ENCODE measurements around the gene CLP1. TPM values are rescaled to one million over a fixed set of nuclear protein-coding genes. Genes with fewer than 3 reads are reported as not detected.

Gene CLP1
- total and polyA plus RNA-seq, 3 experiments from 2014 or later: 8.2 to 23.4 (median 22.4) TPM

DNA sequence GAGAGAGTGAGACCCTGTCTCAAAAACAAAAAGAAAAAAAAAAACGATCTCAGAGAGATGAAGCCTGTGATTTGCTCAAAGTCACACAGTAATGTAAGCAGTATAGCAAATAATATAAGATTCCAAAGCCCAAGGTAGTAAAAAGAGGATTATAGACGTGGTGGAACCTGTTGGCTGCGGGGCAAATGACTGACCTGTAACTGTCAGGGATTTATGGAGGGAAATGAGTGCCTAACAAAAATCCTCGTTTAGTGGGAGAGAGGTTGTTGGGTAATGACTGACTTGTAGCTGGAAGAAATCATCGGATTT is 723 bp upstream of the CLP1 start:
- no peaks in the 10 kb centered on the region for H3K27me3 Mint-ChIP-seq
- H3K9me3 Mint-ChIP-seq: no peaks in the 10 kb centered on the region
- Histone ChIP-seq H3K36me3 (ENCODE audit: insufficient read depth, low read length) (peaks cover 27% of the 10 kb centered on the region), H3K4me3 (ENCODE audit: low read length) (peak overlapping the region; percentile 95), H3K27me3 (ENCODE audit: insufficient read depth, low read length, poor library complexity, severe bottlenecking) (no peaks in the 10 kb centered on the region), H3K27ac (ENCODE audit: low read depth, low read length) (peak overlapping the region; percentile 92), H3K9me3 (ENCODE audit: low read length) (no peaks in the 10 kb centered on the region), H3K4me1 (ENCODE audit: insufficient read depth, low read length) (peaks cover 13% of the 10 kb centered on the region)
- peak overlapping the region; percentile 92 to 98 (median 96) for H3K4me3 Mint-ChIP-seq
- no peak for DNase-seq
- ChIA-PET CTCF (interaction anchor here (2.0 to 3.5 kb wide), 2 partner anchors 12 to 89 kb away, joined by 10 to 15 read pairs; partner anchors contain the start of gene UBE2L6), POLR2A (interaction anchor here (0.5 to 1.1 kb wide), 2 partner anchors 11 to 191 kb away, joined by 4 to 8 read pairs; partner anchors contain the start of gene ZDHHC5)
- H3K4me1 Mint-ChIP-seq: peaks cover 25 to 49% (median 45%) of the 10 kb centered on the region in 3 donors
- H3K27ac Mint-ChIP-seq: peak overlapping the region; percentile 91 to 99 (median 97)
- H3K36me3 Mint-ChIP-seq: peaks cover 3 to 33% (median 6%) of the 10 kb centered on the region in 3 donors

DNA sequence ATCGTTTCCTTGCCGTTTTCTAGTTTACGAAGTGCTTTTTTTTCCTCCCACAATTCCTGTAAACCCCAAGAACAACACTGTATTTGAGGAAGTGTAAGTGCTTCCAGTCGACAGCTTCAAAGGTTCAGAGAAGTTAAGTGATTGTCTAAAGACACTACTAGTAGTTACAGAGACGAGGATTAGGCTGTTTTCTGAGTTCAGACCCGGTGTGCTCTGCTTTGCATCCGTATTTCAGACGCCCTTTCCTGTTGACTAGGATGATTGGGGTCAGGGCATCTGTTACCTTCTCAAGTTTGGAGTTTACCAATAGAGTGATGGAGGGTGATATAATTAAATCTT is 430 bp downstream of the CLP1 start:
- CTCF ChIA-PET: interaction anchor here (1.1 to 3.5 kb wide), 4 partner anchors 9 to 1514 kb away, joined by 3 to 15 read pairs (median 6); partner anchors contain the start of genes DTX4 and UBE2L6
- Histone ChIP-seq H3K4me1 (ENCODE audit: insufficient read depth, low read length) (peaks cover 13% of the 10 kb centered on the region), H3K4me3 (ENCODE audit: low read length) (peak overlapping the region; percentile 95), H3K9me3 (ENCODE audit: low read length) (no peaks in the 10 kb centered on the region), H3K36me3 (ENCODE audit: insufficient read depth, low read length) (peaks cover 35% of the 10 kb centered on the region), H3K27me3 (ENCODE audit: insufficient read depth, low read length, poor library complexity, severe bottlenecking) (no peaks in the 10 kb centered on the region), H3K27ac (ENCODE audit: low read depth, low read length) (peak overlapping the region; percentile 92)
- POLR2A ChIA-PET: interaction anchor here (1.0 kb wide), 1 partner anchor 84 kb away, joined by 3 read pairs; the partner anchor contains the start of gene SELENOH
- Mint-ChIP-seq H3K4me3 (peak overlapping the region; percentile 92 to 98 (median 96)), H3K27me3 (no peaks in the 10 kb centered on the region), H3K4me1 (peaks cover 26 to 49% (median 37%) of the 10 kb centered on the region in 3 donors), H3K27ac (peak overlapping the region; percentile 91 to 99 (median 98)), H3K36me3 (peaks cover 10 to 42% (median 10%) of the 10 kb centered on the region in 3 donors), H3K9me3 (no peaks in the 10 kb centered on the region)
- no peak for DNase-seq

DNA sequence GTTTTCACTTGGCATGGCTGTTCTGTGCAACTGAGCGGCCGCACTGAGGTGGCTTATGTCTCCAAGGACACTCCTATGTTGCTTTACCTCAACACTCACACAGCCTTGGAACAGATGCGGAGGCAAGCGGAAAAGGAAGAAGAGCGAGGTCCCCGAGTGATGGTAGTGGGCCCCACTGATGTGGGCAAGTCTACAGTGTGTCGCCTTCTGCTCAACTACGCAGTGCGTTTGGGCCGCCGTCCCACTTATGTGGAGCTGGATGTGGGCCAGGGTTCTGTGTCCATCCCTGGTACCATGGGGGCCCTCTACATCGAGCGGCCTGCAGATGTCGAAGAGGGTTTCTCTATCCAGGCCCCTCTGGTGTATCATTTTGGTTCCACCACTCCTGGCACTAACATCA is 2.1 kb downstream of the CLP1 start:
- Mint-ChIP-seq H3K27me3 (no peaks in the 10 kb centered on the region), H3K27ac (peak overlapping the region in 1 of 8 donors; percentile 68), H3K36me3 (peaks cover 10 to 42% (median 10%) of the 10 kb centered on the region in 3 donors), H3K4me3 (peak overlapping the region in 2 of 7 donors; percentile 13 to 41), H3K4me1 (peaks cover 26 to 47% (median 35%) of the 10 kb centered on the region in 3 donors), H3K9me3 (no peaks in the 10 kb centered on the region)
- DNase-seq: no peak
- no peaks in the 10 kb centered on the region for H3K27me3 ChIP-seq (ENCODE audit: insufficient read depth, low read length, poor library complexity, severe bottlenecking)
- H3K36me3 ChIP-seq (ENCODE audit: insufficient read depth, low read length): peaks cover 35% of the 10 kb centered on the region
- ChIA-PET CTCF (interaction anchor here (0.7 kb wide), 1 partner anchor 120 kb away, joined by 3 read pairs; no protein-coding TSS in a partner anchor), POLR2A (no interaction called here)
- H3K9me3 ChIP-seq (ENCODE audit: low read length): no peaks in the 10 kb centered on the region
- no peak overlapping the region for H3K27ac ChIP-seq (ENCODE audit: low read depth, low read length)
- peaks cover 13% of the 10 kb centered on the region for H3K4me1 ChIP-seq (ENCODE audit: insufficient read depth, low read length)
- H3K4me3 ChIP-seq (ENCODE audit: low read length): no peak overlapping the region

DNA sequence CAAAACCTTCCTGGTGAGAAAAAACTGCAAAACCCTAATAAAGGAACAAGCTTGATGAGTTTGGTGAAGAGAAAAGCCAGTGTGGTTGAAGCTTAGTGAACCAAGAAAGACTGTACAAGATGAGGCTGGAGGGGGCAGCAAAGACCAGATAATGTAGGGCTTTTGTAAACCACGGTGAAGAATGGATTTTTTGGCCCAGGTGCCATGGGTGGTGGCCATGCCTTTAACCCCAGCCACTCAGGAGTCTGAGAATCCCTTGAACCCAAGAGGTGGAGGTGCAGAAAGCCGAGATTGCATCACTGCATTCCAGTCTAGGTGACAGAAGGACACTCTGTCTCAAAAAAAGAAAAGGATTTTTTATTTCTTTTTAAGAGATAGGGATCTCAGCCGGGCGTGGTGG is 5.3 kb downstream of the CLP1 start:
- H3K9me3 Mint-ChIP-seq: no peaks in the 10 kb centered on the region

GRCh38 chr11:57663975-57664374 is 6.4 kb downstream of the CLP1 start:
- no peak for DNase-seq
- Mint-ChIP-seq H3K27me3 (peaks cover 0 to 13% of the 10 kb centered on the region in 2 donors), H3K4me3 (peak overlapping the region in 1 of 7 donors; percentile 65), H3K36me3 (peaks cover 10 to 48% (median 10%) of the 10 kb centered on the region in 3 donors), H3K4me1 (peaks cover 27 to 43% (median 37%) of the 10 kb centered on the region in 3 donors), H3K9me3 (no peaks in the 10 kb centered on the region), H3K27ac (peak overlapping the region in 1 of 8 donors; percentile 82)
- CTCF ChIA-PET: no interaction called here
- Histone ChIP-seq H3K4me3 (ENCODE audit: low read length) (no peak overlapping the region), H3K36me3 (ENCODE audit: insufficient read depth, low read length) (peaks cover 35% of the 10 kb centered on the region), H3K9me3 (ENCODE audit: low read length) (no peaks in the 10 kb centered on the region), H3K27me3 (ENCODE audit: insufficient read depth, low read length, poor library complexity, severe bottlenecking) (no peaks in the 10 kb centered on the region), H3K4me1 (ENCODE audit: insufficient read depth, low read length) (peaks cover 11% of the 10 kb centered on the region), H3K27ac (ENCODE audit: low read depth, low read length) (no peak overlapping the region)
- POLR2A ChIA-PET: no interaction called here

More for the DNA sequence above, 5.3 kb downstream of the CLP1 start:
- DNase-seq: no peak
- H3K27ac ChIP-seq (ENCODE audit: low read depth, low read length): no peak overlapping the region
- H3K9me3 ChIP-seq (ENCODE audit: low read length): no peaks in the 10 kb centered on the region
- peaks cover 0 to 13% of the 10 kb centered on the region in 2 donors for H3K27me3 Mint-ChIP-seq
- peaks cover 27 to 47% (median 39%) of the 10 kb centered on the region in 3 donors for H3K4me1 Mint-ChIP-seq
- H3K27me3 ChIP-seq (ENCODE audit: insufficient read depth, low read length, poor library complexity, severe bottlenecking): no peaks in the 10 kb centered on the region
- no peak overlapping the region for H3K4me3 ChIP-seq (ENCODE audit: low read length)
- H3K4me3 Mint-ChIP-seq: peak overlapping the region in 1 of 7 donors; percentile 68
- H3K4me1 ChIP-seq (ENCODE audit: insufficient read depth, low read length): peaks cover 12% of the 10 kb centered on the region
- peaks cover 10 to 45% (median 10%) of the 10 kb centered on the region in 3 donors for H3K36me3 Mint-ChIP-seq
- CTCF ChIA-PET: interaction anchor here (1.0 kb wide), 1 partner anchor 18 kb away, joined by 3 read pairs; no protein-coding TSS in a partner anchor
- peak overlapping the region in 1 of 8 donors; percentile 16 for H3K27ac Mint-ChIP-seq
- peaks cover 35% of the 10 kb centered on the region for H3K36me3 ChIP-seq (ENCODE audit: insufficient read depth, low read length)
- POLR2A ChIA-PET: no interaction called here

DNA sequence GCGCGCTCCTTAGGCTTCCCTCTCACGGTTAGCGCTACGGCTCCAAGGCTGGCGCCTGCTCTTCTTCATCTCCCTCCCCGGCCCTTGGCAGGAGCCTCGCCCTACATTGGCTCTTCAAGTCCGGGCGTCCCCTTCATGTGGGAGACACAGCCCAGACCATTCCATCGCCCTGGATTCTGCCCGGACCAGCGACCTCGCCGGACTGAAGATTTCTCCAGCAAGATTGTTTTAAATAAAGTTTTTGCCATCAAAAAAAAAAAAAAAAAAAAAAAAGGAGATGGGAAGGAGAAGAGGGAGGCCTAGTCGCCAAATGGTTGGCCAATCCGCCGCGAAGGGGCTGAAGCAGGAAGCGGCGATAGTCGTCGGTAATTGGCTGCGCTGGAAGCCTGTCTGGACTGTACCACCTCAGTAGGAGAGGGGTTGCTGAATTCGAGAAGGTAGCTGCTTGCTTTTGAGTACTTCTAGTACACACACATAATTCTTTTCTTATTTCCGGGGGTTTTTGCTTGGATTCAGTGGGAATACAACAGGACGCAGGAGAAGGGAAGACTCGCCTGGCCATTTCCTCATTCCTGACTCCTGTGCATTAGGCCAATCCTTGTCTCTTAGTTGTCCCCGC is 9.7 kb downstream of the CLP1 start:
- peak overlapping the region; percentile 74 for H3K4me3 ChIP-seq (ENCODE audit: low read length)
- Mint-ChIP-seq H3K4me1 (peaks cover 41 to 57% (median 54%) of the 10 kb centered on the region in 3 donors), H3K27ac (peak overlapping the region; percentile 98 to 100 (median 100)), H3K9me3 (no peaks in the 10 kb centered on the region), H3K36me3 (peaks cover 5 to 36% (median 6%) of the 10 kb centered on the region in 3 donors), H3K27me3 (peaks cover 0 to 13% of the 10 kb centered on the region in 2 donors), H3K4me3 (peak overlapping the region; percentile 87 to 97 (median 93))
- peaks cover 33% of the 10 kb centered on the region for H3K4me1 ChIP-seq (ENCODE audit: insufficient read depth, low read length)
- DNase-seq: peak in 4 of 5 donors; percentile 91 to 98 (median 95)
- CTCF ChIA-PET: interaction anchor here (0.8 to 2.4 kb wide), 7 partner anchors 8 to 332 kb away, joined by 3 to 8 read pairs (median 4); partner anchors contain the start of genes SSRP1, UBE2L6 and YPEL4
- H3K27me3 ChIP-seq (ENCODE audit: insufficient read depth, low read length, poor library complexity, severe bottlenecking): no peaks in the 10 kb centered on the region
- POLR2A ChIA-PET: interaction anchor here (1.0 to 2.4 kb wide), 5 partner anchors 10 to 136 kb away, joined by 3 to 8 read pairs (median 4); partner anchors contain the start of genes CLP1, MED19, TIMM10 and TMX2
- peaks cover 13% of the 10 kb centered on the region for H3K36me3 ChIP-seq (ENCODE audit: insufficient read depth, low read length)
- no peaks in the 10 kb centered on the region for H3K9me3 ChIP-seq (ENCODE audit: low read length)
- peak overlapping the region; percentile 97 for H3K27ac ChIP-seq (ENCODE audit: low read depth, low read length)

DNA sequence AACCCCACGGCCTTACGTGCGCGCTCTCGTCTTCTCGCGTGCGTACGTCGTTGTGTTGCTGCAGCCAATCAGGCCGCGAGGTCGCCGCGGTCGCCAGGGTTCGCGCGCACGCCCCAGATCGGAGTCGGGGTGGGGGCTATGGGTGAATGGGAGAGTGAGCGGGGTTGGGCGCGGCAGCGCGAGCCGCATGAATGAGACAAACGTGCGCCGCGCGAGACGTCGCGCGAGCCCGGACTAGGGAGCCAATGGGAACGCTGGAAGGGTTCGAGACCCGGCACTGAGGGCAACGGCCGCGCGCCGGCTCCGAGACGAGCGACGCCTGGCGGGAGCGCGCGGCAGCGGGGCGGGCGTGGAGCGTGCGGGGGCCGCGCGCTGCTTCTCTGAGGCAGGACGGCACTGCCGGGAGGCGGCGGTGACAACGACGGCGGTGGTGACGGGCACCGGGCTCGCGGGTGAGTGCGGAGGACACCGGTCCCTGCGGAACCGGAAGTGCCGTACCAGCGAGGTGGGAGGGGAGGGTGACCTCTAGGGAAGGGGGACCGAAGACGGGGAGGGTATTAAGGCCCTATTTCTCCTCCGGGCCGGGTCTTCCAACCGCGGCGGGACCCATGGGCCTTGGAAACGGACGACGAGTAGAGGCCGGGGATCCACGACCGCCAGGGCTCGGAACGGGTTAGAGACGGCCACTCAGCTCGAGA is 10.3 kb downstream of the CLP1 start, which contains the start of gene ZDHHC5:
Gene ZDHHC5 (plus strand): TSS at position 379 of the 698 bp plus-strand sequence. CDS start 4,977 bp downstream, outside the sequence.
- H3K27me3 ChIP-seq (ENCODE audit: insufficient read depth, low read length, poor library complexity, severe bottlenecking): no peaks in the 10 kb centered on the region
- Mint-ChIP-seq H3K4me3 (peak within 1 kb of the TSS; percentile 87 to 97 (median 93)), H3K36me3 (peaks cover 4 to 36% (median 6%) of the 10 kb centered on the region in 3 donors), H3K4me1 (peaks cover 40 to 64% (median 56%) of the 10 kb centered on the region in 3 donors), H3K9me3 (no peaks in the 10 kb centered on the region), H3K27me3 (peaks cover 0 to 13% of the 10 kb centered on the region in 2 donors), H3K27ac (peak within 1 kb of the TSS; percentile 98 to 100 (median 100))
- peaks cover 13% of the 10 kb centered on the region for H3K36me3 ChIP-seq (ENCODE audit: insufficient read depth, low read length)
- POLR2A ChIA-PET: interaction anchor here (1.0 to 2.4 kb wide), 5 partner anchors 11 to 132 kb away, joined by 4 to 8 read pairs (median 4); partner anchors contain the start of genes CLP1, MED19 and TMX2
- H3K4me1 ChIP-seq (ENCODE audit: insufficient read depth, low read length): peaks cover 36% of the 10 kb centered on the region
- peak within 1 kb of the TSS; percentile 97 for H3K27ac ChIP-seq (ENCODE audit: low read depth, low read length)
- H3K9me3 ChIP-seq (ENCODE audit: low read length): no peaks in the 10 kb centered on the region
- CTCF ChIA-PET: interaction anchor here (0.8 to 2.9 kb wide), 4 partner anchors 13 to 133 kb away, joined by 3 to 9 read pairs (median 6); partner anchors contain the start of gene YPEL4
- H3K4me3 ChIP-seq (ENCODE audit: low read length): peak within 1 kb of the TSS; percentile 84
- peak; percentile 99 to 100 (median 100) for DNase-seq

Data from CD8-positive, alpha-beta memory T cell (primary cell).